ENCODE results near the gene PISD.

Gene PISD

GRCh38 chr22:31626427-31627150 is 35.4 kb downstream of the PISD start:
- DNase-seq (ENCODE audit: low read depth, low spot score): peak; percentile 46

- DNase-seq (ENCODE audit: low read depth, low spot score): peak; percentile 77
Measured at GRCh38 chr22:31625661-31626426, 36.2 kb downstream of the PISD start.

GRCh38 chr22:31625257-31625640 is 36.8 kb downstream of the PISD start:
- DNase-seq (ENCODE audit: low read depth, low spot score): no peak

- DNase-seq (ENCODE audit: low read depth, low spot score): no peak
Measured at GRCh38 chr22:31623592-31624304, 38.3 kb downstream of the PISD start.

GRCh38 chr22:31622980-31623379 is 39.0 kb downstream of the PISD start:
- DNase-seq (ENCODE audit: low read depth, low spot score): no peak

GRCh38 chr22:31621507-31622124 is 40.4 kb downstream of the PISD start:
- no peak for DNase-seq (ENCODE audit: low read depth, low spot score)

GRCh38 chr22:31620756-31621480 is 41.1 kb downstream of the PISD start:
- no peak for DNase-seq (ENCODE audit: low read depth, low spot score)

- no peak for DNase-seq (ENCODE audit: low read depth, low spot score)
Measured at GRCh38 chr22:31619611-31620300, 42.3 kb downstream of the PISD start.

- no peak for DNase-seq (ENCODE audit: low read depth, low spot score)
Measured at GRCh38 chr22:31618471-31619176, 43.4 kb downstream of the PISD start.

GRCh38 chr22:31618057-31618456 is 44.0 kb downstream of the PISD start:
- no peak for DNase-seq (ENCODE audit: low read depth, low spot score)

- DNase-seq (ENCODE audit: low read depth, low spot score): no peak
Measured at GRCh38 chr22:31616315-31616980, 45.6 kb downstream of the PISD start.

GRCh38 chr22:31615940-31616314 is 46.1 kb downstream of the PISD start:
- DNase-seq (ENCODE audit: low read depth, low spot score): no peak

- DNase-seq (ENCODE audit: low read depth, low spot score): no peak
Measured at GRCh38 chr22:31615491-31615860, 46.5 kb downstream of the PISD start.

- no peak for DNase-seq (ENCODE audit: low read depth, low spot score)
Measured at GRCh38 chr22:31614781-31615490, 47.1 kb downstream of the PISD start.

GRCh38 chr22:31613904-31614296 is 48.1 kb downstream of the PISD start:
- no peak for DNase-seq (ENCODE audit: low read depth, low spot score)

GRCh38 chr22:31613286-31613903 is 48.6 kb downstream of the PISD start:
- DNase-seq (ENCODE audit: low read depth, low spot score): no peak

- no peak for DNase-seq (ENCODE audit: low read depth, low spot score)
Measured at GRCh38 chr22:31612891-31613285, 49.1 kb downstream of the PISD start.

- no peak for DNase-seq (ENCODE audit: low read depth, low spot score)
Measured at GRCh38 chr22:31611061-31611760, 50.8 kb downstream of the PISD start.

All from astrocyte of the hippocampus (primary cell).